Endothelial cell of umbilical vein (primary cell): ENCODE measurements around the gene ETNK2. TPM values are rescaled to one million over a fixed set of nuclear protein-coding genes. Genes with fewer than 3 reads are reported as not detected.

ENCODE experiments used
- BruUV-seq: library from RNA; stranded (reverse); fragments of 400-500 nt; replicated peaks from 2 replicates; lab custom pipeline; 2021; lab: Mats Ljungman, UMichigan
- CTCF ChIA-PET: fragments of 300-600, 350-600 bp; sonication (Branson Sonifier 250); formaldehyde crosslinking; loops from one replicate; lab custom pipeline; 2021; ENCODE audit warnings: antibody characterized with exemption, inconsistent platforms; lab: Charles Lee
- POLR2A ChIA-PET: fragments of 300-600, 350-600 bp; sonication (Branson Sonifier 250); formaldehyde crosslinking; loops from one replicate; lab custom pipeline; 2021; ENCODE audit warnings: antibody characterized with exemption, inconsistent platforms; lab: Charles Lee
- DNase-seq: peaks from one replicate; pipeline ENCODE4 v3.0.0-alpha.2; 2011; ENCODE audit warnings: low read depth, low spot score
- FAIRE-seq: peaks from 2 replicates; lab custom pipeline; 2011; peaks lifted over from hg19 to GRCh38; lab: Jason Lieb, UNC
- H2AFZ ChIP-seq: 2 replicates; pipeline ENCODE4 v1.6.0; 2012; ENCODE audit warnings: low read depth, low read length, control low read depth, inconsistent platforms
- H3K27ac ChIP-seq: 2 replicates; pipeline ENCODE4 v1.5.1; 2011; ENCODE audit warnings: low read depth, mild to moderate bottlenecking, control low read depth, low read length, moderate library complexity; ENCODE audit not compliant: insufficient read depth
- H3K27me3 ChIP-seq, 2 experiments: 2 replicates each; pipeline versions ENCODE4 v1.6.0 to v1.6.1; 2011; ENCODE audit warnings: low read length in 2 of 2, mixed read lengths in 1 of 2; ENCODE audit not compliant: control insufficient read depth in 2 of 2, insufficient read depth in 2 of 2
- H3K36me3 ChIP-seq, 2 experiments: 2 replicates in 1 of 2; 3 replicates in 1 of 2; pipeline ENCODE4 v1.5.1; 2011; ENCODE audit warnings: low read length in 2 of 2, mild to moderate bottlenecking in 1 of 2, moderate library complexity in 1 of 2; ENCODE audit not compliant: control insufficient read depth in 2 of 2, insufficient read depth in 2 of 2; ENCODE audit errors: extremely low read depth in 1 of 2
- H3K4me1 ChIP-seq: 3 replicates; pipeline ENCODE4 v1.5.1; 2011; ENCODE audit warnings: mild to moderate bottlenecking, low read length; ENCODE audit not compliant: control insufficient read depth, insufficient read depth; ENCODE audit errors: extremely low read depth
- H3K4me2 ChIP-seq: 2 replicates; pipeline ENCODE4 v1.6.1; 2011; ENCODE audit warnings: low read length, control low read depth, mixed read lengths; ENCODE audit not compliant: insufficient read depth
- H3K4me3 ChIP-seq, 3 experiments: fragments of 200-600 bp in 1 of 3; sonication (generic), shearing (Covaris generic) in 1 of 3; replicated peaks in 1 of 3; 2 replicates each; pipeline ENCODE4 v1.5.1; 2011 to 2016; ENCODE audit warnings: control low read depth in 3 of 3, low read length in 3 of 3, mild to moderate bottlenecking in 2 of 3, inconsistent platforms in 1 of 3, low read depth in 1 of 3, moderate library complexity in 1 of 3; ENCODE audit not compliant: insufficient read depth in 1 of 3
- H3K79me2 ChIP-seq: 2 replicates; pipeline ENCODE4 v1.6.0; 2012; ENCODE audit warnings: low read length, inconsistent platforms; ENCODE audit not compliant: control insufficient read depth, insufficient read depth
- H3K9ac ChIP-seq: replicated peaks from 2 replicates; pipeline ENCODE3; 2011; ENCODE audit warnings: low read length, control low read depth; ENCODE audit not compliant: insufficient read depth; ENCODE audit errors: extremely low read depth
- H3K9me1 ChIP-seq: replicated peaks from 3 replicates; pipeline ENCODE4 v1.6.0; 2011; ENCODE audit warnings: mild to moderate bottlenecking, low read length; ENCODE audit not compliant: control insufficient read depth, insufficient read depth; ENCODE audit errors: extremely low read depth
- H3K9me3 ChIP-seq: replicated peaks from 2 replicates; pipeline ENCODE4 v1.5.1; 2012; ENCODE audit warnings: low read length, inconsistent platforms; ENCODE audit not compliant: control insufficient read depth, insufficient read depth
- H4K20me1 ChIP-seq: replicated peaks from 2 replicates; pipeline ENCODE3; 2011; ENCODE audit warnings: mild to moderate bottlenecking, low read length; ENCODE audit not compliant: control insufficient read depth, insufficient read depth; ENCODE audit errors: extremely low read depth
- EZH2 ChIP-seq: IDR thresholded peaks from 2 replicates; pipeline ENCODE4 v1.6.1; 2012; ENCODE audit warnings: borderline replicate concordance, low read depth, mild to moderate bottlenecking, moderate library complexity, low read length, inconsistent platforms; ENCODE audit not compliant: severe bottlenecking
- FOS ChIP-seq: IDR thresholded peaks from 2 replicates; pipeline ENCODE4 v1.6.1; 2011; ENCODE audit warnings: mild to moderate bottlenecking, low read length, moderate library complexity, borderline replicate concordance; ENCODE audit not compliant: insufficient read depth
- GATA2 ChIP-seq: IDR thresholded peaks from 2 replicates; pipeline ENCODE4 v1.7.0; 2011; ENCODE audit warnings: low read depth, mild to moderate bottlenecking, moderate library complexity, mixed read lengths, low read length; ENCODE audit not compliant: insufficient read length, insufficient read depth
- JUN ChIP-seq: IDR thresholded peaks from 2 replicates; pipeline ENCODE4 v1.6.1; 2011; ENCODE audit warnings: borderline replicate concordance, low read depth; ENCODE audit not compliant: insufficient read length, insufficient read depth
- MYC ChIP-seq: IDR thresholded peaks from one replicate; pipeline ENCODE4 v1.6.1; 2011; ENCODE audit warnings: mild to moderate bottlenecking, low read depth, low read length
- POLR2A ChIP-seq: IDR thresholded peaks from 2 replicates; pipeline ENCODE4 v1.6.1; 2012; ENCODE audit warnings: low read depth, mild to moderate bottlenecking, control low read depth, low read length
- POLR2AphosphoS5 ChIP-seq: IDR thresholded peaks from 2 replicates; pipeline ENCODE4 v1.6.1; 2012; ENCODE audit warnings: low read depth, mild to moderate bottlenecking, control low read depth, low read length, moderate library complexity; ENCODE audit not compliant: insufficient read depth
- dilution Hi-C: fragments of 300-500 bp; cut with MboI; formaldehyde crosslinking; loops from one replicate; pipeline ENCODE4 v1.15.0; 2019; ENCODE audit warnings: low sequenced_read_pairs; ENCODE audit not compliant: extremely low pct_ligation_motif_present
- intact Hi-C: fragments of 100-400 bp; cut with micrococcal nuclease; formaldehyde crosslinking; loops from one replicate; pipeline ENCODE4 v1.10.0; 2022
- polyA plus RNA-seq, 4 experiments: library from polyadenylated mRNA; depleted of rRNA in 3 of 4; stranded (reverse) in 3 of 4; unstranded in 1 of 4; fragments of >200 nt; gene quantifications; 2 replicates each; pipeline versions ENCODE4 v1.2.1 to v1.2.3, GENCODE V29; 2011 to 2012; ENCODE audit warnings: missing spikeins in 1 of 4
- total RNA-seq: library from RNA; stranded (reverse); gene quantifications from 2 replicates; pipeline ENCODE4 v1.2.3, GENCODE V29; 2021
- TF ChIP-seq, protein P1 (sequence below), 2 donors: IDR thresholded peaks; 1 replicate in 1 of 2; 2 replicates in 1 of 2; pipeline ENCODE4 v1.5.1; 2011; ENCODE audit warnings: low read length in 2 of 2, mild to moderate bottlenecking in 2 of 2, moderate library complexity in 2 of 2, control low read depth in 1 of 2, inconsistent platforms in 1 of 2, low read depth in 1 of 2; ENCODE audit not compliant: insufficient read depth in 1 of 2; ENCODE audit errors: extremely low read depth in 1 of 2
- TF ChIP-seq, protein P2 (sequence below): IDR thresholded peaks from 2 replicates; pipeline ENCODE4 v1.6.1; 2011; ENCODE audit not compliant: insufficient read depth, insufficient read length

The ETNK2 gene
- total and polyA plus RNA-seq, 2 donors (not counting 3 experiments of a cell fraction or from before 2014, with no cell fraction given) = 13.5 to 27.5 TPM

DNA sequence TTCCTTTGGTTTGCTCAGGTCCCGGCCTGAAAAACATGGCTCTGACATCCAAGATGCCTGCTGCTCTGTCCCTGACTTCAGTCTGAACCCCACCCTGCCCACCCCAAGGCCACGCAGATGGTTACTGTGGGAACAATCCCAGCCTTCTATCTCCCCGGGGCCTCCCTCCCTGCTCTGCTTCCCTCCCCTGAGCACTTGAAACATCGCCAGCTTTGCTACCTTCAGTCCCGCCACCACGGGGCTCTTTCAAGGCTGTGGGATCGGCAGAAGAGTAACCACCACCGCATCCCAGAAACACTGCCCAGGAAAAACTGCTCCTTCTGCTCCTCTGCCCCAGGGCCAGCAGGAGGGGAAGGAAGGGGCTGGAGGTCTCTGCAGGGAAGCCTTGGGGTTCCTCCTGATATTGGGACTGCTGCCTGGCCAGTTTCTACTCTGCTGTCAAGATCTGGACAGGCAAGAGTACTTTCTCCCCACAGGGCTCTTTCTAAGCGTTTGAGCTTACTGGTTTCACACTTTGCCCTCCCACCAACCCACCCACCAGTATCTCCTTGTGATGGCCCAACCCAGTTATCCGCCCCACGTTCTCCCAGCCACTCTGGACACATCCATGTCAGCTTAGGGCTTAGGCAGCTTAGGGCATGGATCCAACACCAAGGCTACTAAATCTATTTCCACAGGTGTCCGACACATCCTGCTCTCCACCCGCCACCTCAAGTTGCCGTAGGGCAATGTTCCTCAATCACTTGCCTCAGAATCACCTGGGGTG is 8.4 kb downstream of the ETNK2 start:
- H3K9me3 ChIP-seq = no peaks in the 10 kb centered on the region
- no peaks in the 10 kb centered on the region for H4K20me1 ChIP-seq
- CTCF ChIA-PET = interaction anchor here (0.6 to 1.9 kb wide), 2 partner anchors 13 to 272 kb away, joined by 3 to 5 read pairs; no protein-coding TSS in a partner anchor
- dilution Hi-C loops (loop anchor here (25.0 kb wide), 1 partner anchor 281 kb away; the partner anchor contains the start of gene SNRPE), intact Hi-C loops (no loop called here)
- BruUV-seq = no TSS peak
- H3K9ac ChIP-seq = no peak overlapping the region
- H3K4me1 ChIP-seq = no peaks in the 10 kb centered on the region
- DNase-seq (no peak), FAIRE-seq (no peak)
- H3K4me2 ChIP-seq = no peak overlapping the region
- no peaks in the 10 kb centered on the region for H3K79me2 ChIP-seq
- POLR2A ChIA-PET = no interaction called here
- no peaks in the 10 kb centered on the region for H3K9me1 ChIP-seq
- no peak overlapping the region for H3K27ac ChIP-seq
- no peak for TF ChIP-seq EZH2
- TF ChIP-seq POLR2A = no peak
- no peak for TF ChIP-seq JUN
- TF ChIP-seq FOS = no peak
- no peak for TF ChIP-seq MYC
- TF ChIP-seq, protein P1, sequence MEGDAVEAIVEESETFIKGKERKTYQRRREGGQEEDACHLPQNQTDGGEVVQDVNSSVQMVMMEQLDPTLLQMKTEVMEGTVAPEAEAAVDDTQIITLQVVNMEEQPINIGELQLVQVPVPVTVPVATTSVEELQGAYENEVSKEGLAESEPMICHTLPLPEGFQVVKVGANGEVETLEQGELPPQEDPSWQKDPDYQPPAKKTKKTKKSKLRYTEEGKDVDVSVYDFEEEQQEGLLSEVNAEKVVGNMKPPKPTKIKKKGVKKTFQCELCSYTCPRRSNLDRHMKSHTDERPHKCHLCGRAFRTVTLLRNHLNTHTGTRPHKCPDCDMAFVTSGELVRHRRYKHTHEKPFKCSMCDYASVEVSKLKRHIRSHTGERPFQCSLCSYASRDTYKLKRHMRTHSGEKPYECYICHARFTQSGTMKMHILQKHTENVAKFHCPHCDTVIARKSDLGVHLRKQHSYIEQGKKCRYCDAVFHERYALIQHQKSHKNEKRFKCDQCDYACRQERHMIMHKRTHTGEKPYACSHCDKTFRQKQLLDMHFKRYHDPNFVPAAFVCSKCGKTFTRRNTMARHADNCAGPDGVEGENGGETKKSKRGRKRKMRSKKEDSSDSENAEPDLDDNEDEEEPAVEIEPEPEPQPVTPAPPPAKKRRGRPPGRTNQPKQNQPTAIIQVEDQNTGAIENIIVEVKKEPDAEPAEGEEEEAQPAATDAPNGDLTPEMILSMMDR (IDR thresholded peaks at IDR 0.05; ENCODE audit: extremely low read depth in 1 of 2, insufficient read depth in 1 of 2, low read depth in 1 of 2, low read length in 2 of 2) = no peak
- no peak for TF ChIP-seq GATA2
- TF ChIP-seq POLR2AphosphoS5 = no peak
- TF ChIP-seq, protein P2, sequence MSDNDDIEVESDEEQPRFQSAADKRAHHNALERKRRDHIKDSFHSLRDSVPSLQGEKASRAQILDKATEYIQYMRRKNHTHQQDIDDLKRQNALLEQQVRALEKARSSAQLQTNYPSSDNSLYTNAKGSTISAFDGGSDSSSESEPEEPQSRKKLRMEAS = no peak
- H2AFZ ChIP-seq = no peak overlapping the region
- H3K36me3 ChIP-seq = peaks cover 0 to 3% of the 10 kb centered on the region in 2 experiments
- H3K4me3 ChIP-seq = no peak overlapping the region
- H3K27me3 ChIP-seq = no peaks in the 10 kb centered on the region
